BJ (cell line): ENCODE data around the gene PAK2. TPM values are rescaled to one million over a fixed set of nuclear protein-coding genes. Genes with fewer than 3 reads are reported as not detected.
A peak's percentile ranks its signal among the peaks of the same experiment; 100 is the strongest.

ENCODE experiments used
- CTCF ChIA-PET: fragments of 350-600 bp; formaldehyde crosslinking; extraction: SDS; loops from one replicate; lab custom pipeline; 2021; ENCODE audit warnings: antibody characterized with exemption, inconsistent platforms; lab: Yijun Ruan, JAX
- POLR2A ChIA-PET: fragments of 300-600 bp; sonication (Branson Sonifier 250); formaldehyde crosslinking; extraction: SDS; loops from one replicate; lab custom pipeline; 2021; ENCODE audit warnings: antibody characterized with exemption; lab: Charles Lee
- DNase-seq: peaks from one replicate; pipeline ENCODE4 v3.0.0-alpha.2; 2011; ENCODE audit warnings: low read depth
- H3K27me3 ChIP-seq: 2 replicates; pipeline ENCODE4 v1.6.0; 2011; ENCODE audit warnings: low read length; ENCODE audit not compliant: control insufficient read depth, insufficient read depth
- H3K36me3 ChIP-seq: 2 replicates; pipeline ENCODE4 v1.5.1; 2011; ENCODE audit warnings: low read length; ENCODE audit not compliant: control insufficient read depth, insufficient read depth
- H3K4me3 ChIP-seq: 2 replicates; pipeline ENCODE4 v1.5.1; 2011; ENCODE audit warnings: low read depth, mild to moderate bottlenecking, control low read depth, low read length
- CTCF ChIP-seq: IDR thresholded peaks from 2 replicates; pipeline ENCODE4 v1.5.1; 2011; ENCODE audit warnings: low read depth, mild to moderate bottlenecking, control low read depth, inconsistent platforms, low read length, moderate library complexity; ENCODE audit not compliant: insufficient read depth
- polyA plus RNA-seq: library from polyadenylated mRNA; depleted of rRNA; stranded (reverse); fragments of >200 nt; gene quantifications from 2 replicates; pipeline ENCODE4 v1.2.3, GENCODE V29; 2011

Gene PAK2
- polyA plus RNA-seq, 1 experiment: 31.7 TPM

- ChIA-PET CTCF (interaction anchor here (1.2 to 2.8 kb wide), 2 partner anchors 10 to 21 kb away, joined by 4 to 9 read pairs; no protein-coding TSS in a partner anchor), POLR2A (no interaction called here)
- Histone ChIP-seq H3K36me3 (no peaks in the 10 kb centered on the region), H3K4me3 (no peak overlapping the region), H3K27me3 (no peaks in the 10 kb centered on the region)
- DNase-seq: no peak
- TF ChIP-seq CTCF: no peak
These were observed 33.3 kb upstream of the PAK2 start for GRCh38 chr3:196706327-196706726.

GRCh38 chr3:196706731-196707130 is 32.9 kb upstream of the PAK2 start:
- Histone ChIP-seq H3K36me3 (no peaks in the 10 kb centered on the region), H3K27me3 (no peaks in the 10 kb centered on the region), H3K4me3 (no peak overlapping the region)
- POLR2A ChIA-PET: no interaction called here
- CTCF ChIA-PET: interaction anchor here (1.2 to 2.8 kb wide), 3 partner anchors 11 to 21 kb away, joined by 4 to 9 read pairs (median 4); no protein-coding TSS in a partner anchor
- DNase-seq: no peak
- no peak for TF ChIP-seq CTCF

- TF ChIP-seq CTCF: no peak
- Histone ChIP-seq H3K27me3 (no peaks in the 10 kb centered on the region), H3K4me3 (no peak overlapping the region), H3K36me3 (no peaks in the 10 kb centered on the region)
- POLR2A ChIA-PET: no interaction called here
- no peak for DNase-seq
- CTCF ChIA-PET: interaction anchor here (0.5 to 2.8 kb wide), 6 partner anchors 11 to 387 kb away, joined by 3 to 9 read pairs (median 4); no protein-coding TSS in a partner anchor
These were observed 32.1 kb upstream of the PAK2 start for GRCh38 chr3:196707566-196707965.

GRCh38 chr3:196708467-196708866 is 31.2 kb upstream of the PAK2 start:
- ChIA-PET POLR2A (no interaction called here), CTCF (interaction anchor here (1.4 to 2.8 kb wide), 4 partner anchors 15 to 99 kb away, joined by 4 to 9 read pairs (median 4); no protein-coding TSS in a partner anchor)
- no peak for DNase-seq
- no peaks in the 10 kb centered on the region for H3K36me3 ChIP-seq
- no peaks in the 10 kb centered on the region for H3K27me3 ChIP-seq
- no peak for TF ChIP-seq CTCF
- no peak overlapping the region for H3K4me3 ChIP-seq

- DNase-seq: peak; percentile 26
- Histone ChIP-seq H3K36me3 (no peaks in the 10 kb centered on the region), H3K4me3 (peak within 1 kb of the TSS; percentile 82), H3K27me3 (no peaks in the 10 kb centered on the region)
- TF ChIP-seq CTCF: no peak
- ChIA-PET POLR2A (interaction anchor here (0.6 kb wide), 1 partner anchor 28 kb away, joined by 5 read pairs; the partner anchor contains the start of gene PAK2), CTCF (no interaction called here)
These were observed 27.7 kb upstream of the PAK2 start, which contains the start of the genes CEP19 and PIGX for GRCh38 chr3:196711838-196712513. Gene CEP19 (minus strand): TSS chr3:196712250. CDS start chr3:196708657, 3,593 bp downstream. Gene PIGX (plus strand): TSS chr3:196712377.
